DOHH2 (cell line): ENCODE data around the gene PPFIA2.

ENCODE experiments used
- H3F3A ChIP-seq: fragments of 200-600 bp; sonication (generic), shearing (Covaris generic); 2 replicates; pipeline ENCODE4 v1.6.0; 2016; ENCODE audit warnings: antibody characterized with exemption, mild to moderate bottlenecking; ENCODE audit not compliant: control insufficient read depth, insufficient read depth
- H3K27ac ChIP-seq: fragments of 200-600 bp; sonication (generic); 2 replicates; pipeline ENCODE4 v1.5.1; 2014; ENCODE audit warnings: low read depth, mild to moderate bottlenecking, low read length, moderate library complexity
- H3K27me3 ChIP-seq: fragments of 200-600 bp; sonication (generic); 2 replicates; pipeline ENCODE4 v1.6.1; 2014; ENCODE audit warnings: mild to moderate bottlenecking, low read length, mixed read lengths; ENCODE audit not compliant: control insufficient read depth
- H3K36me3 ChIP-seq: fragments of 200-600 bp; sonication (generic); 2 replicates; pipeline ENCODE4 v1.6.1; 2014; ENCODE audit warnings: mild to moderate bottlenecking, low read length, moderate library complexity, mixed read lengths; ENCODE audit not compliant: control insufficient read depth
- H3K4me1 ChIP-seq: fragments of 200-600 bp; sonication (generic); 2 replicates; pipeline ENCODE4 v1.6.1; 2014; ENCODE audit warnings: mild to moderate bottlenecking, low read length, mixed read lengths; ENCODE audit not compliant: control insufficient read depth
- H3K4me2 ChIP-seq: fragments of 200-600 bp; sonication (generic); 2 replicates; pipeline ENCODE4 v1.6.0; 2014; ENCODE audit warnings: mild to moderate bottlenecking, low read length, moderate library complexity
- H3K4me3 ChIP-seq: fragments of 200-600 bp; sonication (generic); 2 replicates; pipeline ENCODE4 v1.5.1; 2014; ENCODE audit warnings: mild to moderate bottlenecking, low read length, mixed read lengths
- H3K79me2 ChIP-seq: fragments of 200-600 bp; sonication (generic); 2 replicates; pipeline ENCODE4 v1.6.1; 2014; ENCODE audit warnings: mild to moderate bottlenecking, low read length, mixed read lengths; ENCODE audit not compliant: control insufficient read depth
- H3K9me2 ChIP-seq: fragments of 200-600 bp; sonication (generic); replicated peaks from 2 replicates; pipeline ENCODE4 v1.6.1; 2014; ENCODE audit warnings: mild to moderate bottlenecking, low read length, mixed read lengths; ENCODE audit not compliant: control insufficient read depth
- H3K9me3 ChIP-seq: fragments of 200-600 bp; sonication (generic); 2 replicates; pipeline ENCODE4 v1.6.1; 2014; ENCODE audit warnings: antibody characterized with exemption, low read length, mixed read lengths; ENCODE audit not compliant: control insufficient read depth, insufficient read depth
- H4K20me1 ChIP-seq: fragments of 200-600 bp; sonication (generic); 2 replicates; pipeline ENCODE4 v1.6.0; 2014; ENCODE audit warnings: low read depth, mild to moderate bottlenecking, antibody characterized with exemption, low read length, moderate library complexity; ENCODE audit not compliant: control insufficient read depth, insufficient read depth
- CTCF ChIP-seq: fragments of 200-600 bp; sonication (generic); IDR thresholded peaks from one replicate; pipeline ENCODE4 v1.5.1; 2014; ENCODE audit warnings: antibody characterized with exemption, mild to moderate bottlenecking, low read depth, low read length; ENCODE audit not compliant: poor library complexity, severe bottlenecking
- EZH2phosphoT487 ChIP-seq: fragments of 200-600 bp; sonication (generic); IDR thresholded peaks from 2 replicates; pipeline ENCODE4 v1.6.1; 2017; ENCODE audit warnings: borderline replicate concordance, mild to moderate bottlenecking, antibody characterized with exemption, low read length, moderate library complexity, mixed read lengths

Gene PPFIA2

GRCh38 chr12:81617915-81618314, 141.2 kb downstream of the PPFIA2 start:
- Histone ChIP-seq H3K27me3 (no peaks in the 10 kb centered on the region), H3K9me2 (no peaks in the 10 kb centered on the region), H3K27ac (no peak overlapping the region), H3K4me2 (no peak overlapping the region), H3K4me1 (no peaks in the 10 kb centered on the region), H3K9me3 (no peaks in the 10 kb centered on the region), H3K79me2 (no peaks in the 10 kb centered on the region), H3K36me3 (no peaks in the 10 kb centered on the region), H4K20me1 (no peaks in the 10 kb centered on the region), H3K4me3 (no peak overlapping the region), H3F3A (no peaks in the 10 kb centered on the region)
- TF ChIP-seq CTCF, result no peak

- Histone ChIP-seq H3K36me3 (no peaks in the 10 kb centered on the region), H3K4me1 (no peaks in the 10 kb centered on the region), H3F3A (no peaks in the 10 kb centered on the region), H3K27me3 (no peaks in the 10 kb centered on the region), H3K4me3 (no peak overlapping the region), H3K9me3 (no peaks in the 10 kb centered on the region), H3K27ac (no peak overlapping the region), H3K4me2 (no peak overlapping the region), H3K79me2 (no peaks in the 10 kb centered on the region), H4K20me1 (no peaks in the 10 kb centered on the region), H3K9me2 (no peaks in the 10 kb centered on the region)
- TF ChIP-seq EZH2phosphoT487, result no peak
- no peak for TF ChIP-seq CTCF
Observed at GRCh38 chr12:81615026-81615588, 144.0 kb downstream of the PPFIA2 start.

GRCh38 chr12:81610955-81611889, 147.9 kb downstream of the PPFIA2 start:
- no peaks in the 10 kb centered on the region for H3K4me1 ChIP-seq
- TF ChIP-seq CTCF, result peak; percentile 43
- TF ChIP-seq EZH2phosphoT487, result no peak
- H3K4me2 ChIP-seq, result no peak overlapping the region
- H4K20me1 ChIP-seq, result no peaks in the 10 kb centered on the region
- H3K79me2 ChIP-seq, result no peaks in the 10 kb centered on the region
- H3F3A ChIP-seq, result no peaks in the 10 kb centered on the region
- no peak overlapping the region for H3K4me3 ChIP-seq
- H3K27me3 ChIP-seq, result no peaks in the 10 kb centered on the region
- H3K36me3 ChIP-seq, result no peaks in the 10 kb centered on the region
- H3K9me3 ChIP-seq, result no peaks in the 10 kb centered on the region
- H3K9me2 ChIP-seq, result no peaks in the 10 kb centered on the region
- H3K27ac ChIP-seq, result no peak overlapping the region
